Renal pelvis (tissue), 4 donors: ENCODE results near the gene MYH10. TPM values are rescaled to one million over a fixed set of nuclear protein-coding genes. Genes with fewer than 3 reads are reported as not detected.

Experiments used
- DNase-seq: peaks from one replicate; pipeline ENCODE4 v3.0.0-alpha.2; 2013
- polyA plus RNA-seq, 3 donors: library from polyadenylated mRNA; unstranded; fragments of 120-200 nt; gene quantifications; one replicate each; pipeline ENCODE4 v1.2.1, GENCODE V29; 2013; ENCODE audit not compliant: insufficient read length in 3 of 3

The MYH10 gene
- polyA plus RNA-seq, 3 donors = 232 to 268 (median 246) TPM

DNA sequence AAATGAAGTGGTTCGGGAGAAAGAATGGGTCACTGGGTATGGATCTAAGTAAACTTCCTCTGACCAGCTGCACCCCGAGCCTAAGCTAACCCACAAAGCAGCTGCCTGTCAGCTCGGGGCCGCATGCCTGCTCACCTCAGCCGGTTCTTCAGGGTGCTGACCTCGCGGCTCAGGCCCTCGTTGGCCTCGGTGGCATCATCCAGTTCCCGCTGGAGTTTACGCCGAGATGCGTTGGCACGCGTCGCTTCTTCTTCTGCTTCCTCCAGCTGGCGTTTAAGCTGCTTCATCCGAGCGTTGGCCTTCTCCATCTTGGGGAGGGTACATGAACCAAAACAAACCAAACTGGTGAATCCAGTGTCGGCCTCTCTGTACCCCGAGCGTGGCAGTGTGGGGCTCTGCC lies 153.8 kb downstream of the MYH10 start:
- no peak for DNase-seq

DNA sequence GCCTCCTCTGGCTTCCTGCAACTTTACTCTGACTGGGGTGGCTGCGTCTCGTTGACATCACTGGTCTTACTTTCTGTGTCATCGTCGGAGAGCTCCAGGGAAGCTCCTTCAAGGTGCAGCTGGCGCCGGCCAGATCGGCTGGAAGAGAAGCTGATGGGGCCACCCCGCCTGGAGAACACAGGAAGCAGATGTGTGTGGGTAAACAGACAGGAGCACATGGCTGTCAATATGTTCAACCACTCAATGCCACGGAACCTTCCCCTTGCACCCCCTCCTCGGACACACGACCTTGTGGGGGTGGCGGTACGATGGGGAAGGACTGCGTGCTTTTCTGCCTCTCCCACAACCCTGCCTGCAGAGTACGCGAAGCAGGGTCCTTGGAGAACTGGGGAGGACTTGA lies 154.7 kb downstream of the MYH10 start:
- DNase-seq = no peak

DNA sequence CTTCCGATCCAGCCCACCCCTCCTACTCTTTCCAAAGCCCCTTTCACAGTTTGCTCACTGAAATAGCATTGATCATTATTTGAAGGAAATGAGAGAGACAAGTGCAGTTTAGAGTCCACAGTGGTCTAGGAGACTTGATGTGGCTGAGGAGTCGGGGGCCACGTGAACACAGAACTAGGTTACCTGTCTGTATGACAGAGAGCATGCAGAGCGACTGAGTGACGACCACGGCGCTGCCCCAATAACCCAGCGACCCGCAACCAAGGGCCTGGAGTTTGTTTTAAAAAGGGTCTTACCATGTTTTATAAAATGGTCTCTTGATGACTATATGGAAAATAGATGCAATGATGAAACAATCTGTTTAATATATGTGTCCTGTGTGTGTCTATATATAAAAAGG lies 155.3 kb downstream of the MYH10 start:
- no peak for DNase-seq

DNA sequence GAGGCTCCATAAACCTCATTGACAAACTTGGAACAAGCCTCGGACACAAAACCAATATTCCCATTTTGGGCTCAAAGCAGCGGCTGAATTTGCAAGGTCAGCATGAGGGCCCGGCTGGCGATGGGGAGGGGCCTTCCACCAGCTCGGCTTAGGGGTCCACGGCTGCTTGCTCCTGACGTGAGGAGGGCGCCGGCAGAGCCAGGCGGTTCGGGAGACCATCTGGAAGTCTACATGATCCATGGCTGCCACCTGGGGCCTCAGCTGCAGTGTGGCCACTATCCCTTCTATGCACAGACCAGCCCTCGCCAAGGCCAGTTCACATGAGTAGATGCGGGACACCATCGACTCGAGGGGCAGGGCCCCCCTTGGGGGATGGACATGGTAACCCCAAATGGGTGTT lies 155.7 kb downstream of the MYH10 start:
- DNase-seq = no peak

DNA sequence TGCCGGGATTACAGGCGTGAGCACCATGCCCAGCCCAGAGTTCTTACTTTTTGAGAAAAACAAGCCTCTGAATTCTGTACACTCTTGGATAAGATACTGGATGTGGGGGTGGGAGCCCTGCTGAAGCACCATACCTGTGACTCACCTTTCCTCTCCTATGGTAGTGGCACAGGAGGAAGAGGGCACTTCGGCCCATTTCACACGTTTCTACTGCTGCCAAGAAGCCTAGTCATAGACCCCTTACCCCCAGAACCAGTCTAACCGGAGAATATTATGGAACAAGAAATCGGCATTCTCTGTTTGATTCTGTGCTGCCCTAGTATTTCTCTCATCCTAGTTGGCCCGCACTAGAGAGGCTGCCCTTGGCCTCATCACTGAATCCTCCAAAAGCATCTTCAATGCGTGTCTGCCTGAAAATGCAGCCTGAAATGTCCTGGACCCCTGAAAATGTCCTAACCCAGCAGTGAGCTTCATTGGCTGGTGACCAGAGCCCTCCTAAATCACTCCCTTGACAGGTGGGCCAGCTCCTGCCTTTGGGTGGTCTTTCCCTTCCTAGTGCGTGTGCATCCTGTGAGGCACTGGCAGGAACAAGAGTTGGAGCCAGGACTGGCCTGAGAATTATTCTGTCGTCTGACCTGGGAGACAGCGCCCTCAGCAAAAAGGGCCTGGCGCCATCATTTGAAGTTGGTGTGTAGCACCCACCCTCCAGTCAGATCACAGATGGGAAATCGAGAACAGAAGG lies 156.9 kb downstream of the MYH10 start:
- no peak for DNase-seq

DNA sequence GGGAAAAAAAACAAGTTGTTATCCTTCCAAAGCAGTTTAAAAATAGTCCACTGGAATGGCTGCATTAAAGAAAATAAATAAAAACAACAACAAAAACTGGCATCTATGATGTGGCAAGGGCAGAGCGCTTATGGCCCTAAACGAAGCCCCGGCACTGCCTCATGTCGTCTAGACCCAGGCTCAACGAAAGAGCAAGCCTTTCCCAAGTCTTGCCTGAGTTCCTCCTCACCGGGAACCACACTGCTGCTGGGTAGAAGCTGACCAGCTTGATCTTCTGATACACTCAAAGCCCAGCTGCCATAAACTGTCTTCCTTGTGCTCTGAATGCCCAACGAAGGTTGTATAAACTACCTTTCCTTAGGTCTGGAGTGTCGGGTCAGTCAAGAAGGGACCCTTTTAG lies 157.9 kb downstream of the MYH10 start:
- DNase-seq = no peak

DNA sequence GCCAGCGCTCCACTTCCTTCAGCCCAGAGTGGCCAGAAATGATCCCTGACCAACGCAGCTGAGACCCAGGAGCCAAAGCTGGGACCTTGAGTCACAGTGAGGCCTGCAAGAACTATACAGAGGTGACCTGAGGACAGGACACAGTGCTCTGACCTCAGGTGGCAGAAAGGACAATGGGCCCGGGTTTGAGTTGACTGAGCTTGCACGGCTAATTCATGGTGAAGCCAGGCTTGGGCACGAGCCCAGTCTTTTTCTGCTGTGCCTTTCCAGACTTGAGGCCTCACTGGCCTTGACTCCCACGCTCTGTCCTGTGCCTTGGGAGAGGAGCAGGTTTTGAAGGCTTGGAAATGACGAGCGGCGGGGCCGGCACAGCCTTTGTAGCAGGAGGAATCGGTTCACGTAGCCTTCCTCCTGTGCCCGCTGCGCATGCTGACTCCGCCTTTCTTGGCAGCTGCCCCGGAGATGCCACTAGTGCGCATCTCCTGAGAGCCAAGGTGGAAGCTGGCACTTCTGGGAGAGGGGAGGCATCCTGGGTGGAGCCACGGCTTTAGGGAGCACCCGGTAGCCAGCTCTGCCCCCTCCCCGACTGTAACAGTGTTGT lies 160.0 kb downstream of the MYH10 start:
- no peak for DNase-seq

DNA sequence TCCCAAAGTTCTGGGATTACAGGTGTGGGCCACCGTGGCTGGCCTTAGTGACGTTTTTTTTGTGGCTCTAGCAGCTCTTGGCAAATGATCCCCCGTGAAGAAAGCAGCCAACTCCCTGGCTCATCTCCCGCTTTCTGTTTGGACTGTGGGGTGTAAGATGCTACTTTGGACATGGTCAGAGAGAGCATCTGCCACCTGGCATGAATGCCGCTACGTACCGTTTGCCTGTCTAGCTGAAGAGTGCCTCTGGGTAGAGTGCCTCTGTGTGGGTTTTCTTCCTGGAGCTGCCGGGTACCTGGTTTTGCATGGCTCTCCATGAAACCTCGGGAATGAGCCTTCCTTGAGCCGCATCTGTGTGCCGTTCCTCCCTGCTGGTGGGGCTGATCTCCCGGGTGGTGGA lies 160.6 kb downstream of the MYH10 start:
- no peak for DNase-seq

DNA sequence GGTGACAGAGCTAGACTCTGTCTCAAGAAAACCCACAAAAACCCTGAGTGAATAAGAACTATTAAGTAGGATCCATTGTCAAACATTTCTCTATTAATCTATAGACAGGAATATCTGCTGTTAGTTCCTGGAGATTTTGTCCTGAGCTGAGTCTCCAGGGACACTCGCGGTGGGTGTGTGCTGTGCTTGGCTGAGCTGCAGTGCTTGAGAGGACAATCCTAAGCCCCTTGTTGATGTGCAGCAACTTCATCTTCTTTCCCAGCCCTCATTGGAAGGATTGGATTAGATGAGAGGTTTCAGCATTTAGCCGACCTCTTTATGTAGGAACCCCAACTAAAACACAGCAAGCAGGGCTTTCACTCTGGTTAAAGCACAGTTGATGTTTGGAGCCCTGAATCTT lies 161.5 kb downstream of the MYH10 start:
- no peak for DNase-seq

DNA sequence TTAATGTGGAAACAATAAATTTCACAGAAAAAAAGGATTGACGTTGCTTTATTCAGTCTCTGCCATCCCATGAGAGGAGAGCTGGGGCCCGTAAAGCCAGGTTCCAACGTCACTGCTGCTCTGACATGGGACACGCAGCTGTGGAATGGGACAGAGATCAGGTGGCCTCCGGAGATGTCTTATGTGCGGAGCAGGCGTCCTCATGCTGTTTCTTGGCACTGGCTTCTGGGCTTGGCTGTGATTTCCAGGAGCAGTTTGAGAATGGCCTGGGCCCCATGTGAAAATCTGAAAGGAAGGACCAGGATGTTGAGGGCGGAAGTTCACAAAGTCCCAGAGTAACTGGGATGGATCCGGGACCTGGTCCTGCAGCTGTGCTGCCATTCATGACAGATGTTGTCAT lies 162.4 kb downstream of the MYH10 start:
- DNase-seq = no peak

DNA sequence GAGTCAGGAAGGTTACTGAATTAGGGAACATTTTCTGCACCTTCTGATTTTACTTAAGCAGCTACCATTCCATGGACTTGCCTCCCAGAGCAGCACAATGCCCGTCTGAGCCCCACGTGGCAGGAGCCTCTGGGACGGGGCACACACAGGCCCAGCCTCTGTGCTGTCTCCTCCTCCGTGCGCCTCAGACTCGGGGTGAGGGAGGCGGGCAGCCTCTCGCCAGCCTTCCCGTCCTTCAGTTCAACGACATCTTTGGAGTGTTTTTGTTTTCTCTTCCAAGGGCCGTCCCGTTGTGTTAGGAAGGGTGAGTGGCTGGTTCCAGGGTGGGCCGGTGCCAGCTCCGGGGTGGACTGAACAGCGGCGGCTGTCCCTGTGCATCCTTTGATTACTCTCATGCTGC lies 163.0 kb downstream of the MYH10 start:
- no peak for DNase-seq

DNA sequence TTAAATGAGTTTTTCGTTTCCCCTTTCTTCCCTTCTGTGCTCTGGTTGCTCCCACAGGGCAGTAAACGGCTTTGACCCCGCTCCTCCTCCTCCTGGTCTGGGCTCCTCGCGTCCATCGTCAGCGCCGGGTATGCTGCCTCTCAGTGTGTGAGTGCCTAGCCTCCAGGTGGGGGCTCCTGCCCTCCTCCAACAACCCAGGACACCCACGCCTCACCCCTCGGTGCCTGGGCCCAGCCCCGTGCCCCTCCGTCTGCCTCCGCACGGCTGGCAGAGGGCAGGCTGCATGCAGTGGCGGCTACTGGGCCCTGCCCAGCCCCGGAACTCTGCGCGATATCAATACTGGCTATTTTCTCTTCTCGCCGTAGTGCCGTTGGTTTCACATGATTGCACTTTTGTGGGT lies 163.7 kb downstream of the MYH10 start:
- no peak for DNase-seq

DNA sequence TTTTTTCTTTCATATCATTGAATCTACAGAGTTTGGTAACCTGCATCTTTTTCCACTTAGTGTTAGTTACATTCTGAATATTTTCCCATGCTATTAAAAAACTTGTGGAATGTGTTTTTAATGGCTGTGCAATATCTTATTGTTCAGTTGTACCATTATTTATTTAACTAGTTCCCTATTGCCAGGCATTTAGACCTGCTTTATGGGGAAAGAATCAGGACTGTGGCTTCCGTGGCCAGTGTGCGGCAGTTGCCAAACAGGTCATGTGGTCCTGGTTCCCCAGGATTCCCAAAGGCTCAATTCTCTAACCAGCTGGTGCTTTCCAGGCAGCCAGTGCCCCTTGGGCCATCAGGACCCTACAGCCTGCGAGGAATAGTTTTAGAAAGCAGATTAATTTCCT lies 164.1 kb downstream of the MYH10 start:
- DNase-seq = no peak

DNA sequence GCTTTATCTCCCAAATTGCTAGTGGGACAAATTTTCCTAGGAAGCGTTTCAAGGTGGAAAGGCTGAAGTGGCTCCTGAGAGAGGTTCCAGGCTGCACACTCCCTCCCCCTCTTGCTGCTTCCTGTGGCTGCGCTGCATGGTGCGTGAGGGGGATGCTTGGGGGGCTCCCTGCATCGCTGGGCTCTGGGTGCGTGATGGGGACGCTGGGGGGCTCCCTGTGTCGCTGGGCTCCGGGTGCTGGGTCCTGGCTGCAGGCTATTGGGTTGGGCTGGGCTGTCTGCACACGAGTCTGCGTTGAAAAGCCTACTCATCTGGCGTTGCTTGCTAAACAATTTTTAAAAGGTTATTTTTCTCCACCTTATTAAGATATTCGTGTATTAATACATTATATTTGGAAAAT lies 164.8 kb downstream of the MYH10 start:
- DNase-seq = no peak

DNA sequence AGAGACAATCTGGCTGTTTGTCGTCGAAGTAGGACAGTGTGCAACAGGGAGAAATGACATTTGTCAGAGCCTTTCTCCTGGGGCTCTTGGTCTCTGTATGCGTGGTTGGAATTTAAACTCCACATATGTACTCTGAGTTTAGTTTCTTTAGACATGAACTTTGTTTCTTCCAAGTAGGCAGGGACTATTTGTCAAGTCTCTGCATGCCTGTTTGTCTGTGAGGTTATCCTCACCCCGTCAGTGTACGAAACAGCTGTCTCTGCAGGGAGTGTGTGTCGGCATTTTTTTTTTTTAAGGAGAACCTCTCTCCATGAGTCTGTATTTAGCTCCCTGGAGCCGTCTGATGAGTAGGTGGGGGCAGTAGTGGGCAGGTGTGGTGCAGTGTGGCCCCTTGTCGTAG lies 165.2 kb downstream of the MYH10 start:
- DNase-seq = no peak

DNA sequence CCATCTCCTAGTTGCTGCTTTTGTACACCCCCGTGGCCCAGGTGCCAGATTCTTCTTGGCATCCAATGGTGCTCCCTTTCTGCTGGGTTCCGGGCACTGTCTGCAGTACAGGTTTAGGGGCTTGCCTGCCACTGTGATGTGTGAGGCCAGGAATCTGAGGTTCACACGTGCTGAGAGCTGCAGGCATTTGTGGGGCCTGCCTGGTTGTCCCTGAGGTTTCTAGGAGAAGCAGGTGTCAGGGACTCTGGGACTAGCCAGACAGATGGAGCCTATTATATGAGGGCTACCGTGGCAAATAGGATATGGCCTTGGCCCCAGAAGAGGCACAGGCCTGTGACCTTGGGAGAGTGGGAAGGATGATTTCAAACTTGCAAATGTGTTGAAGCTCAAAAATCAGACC lies 165.6 kb downstream of the MYH10 start:
- DNase-seq = no peak

DNA sequence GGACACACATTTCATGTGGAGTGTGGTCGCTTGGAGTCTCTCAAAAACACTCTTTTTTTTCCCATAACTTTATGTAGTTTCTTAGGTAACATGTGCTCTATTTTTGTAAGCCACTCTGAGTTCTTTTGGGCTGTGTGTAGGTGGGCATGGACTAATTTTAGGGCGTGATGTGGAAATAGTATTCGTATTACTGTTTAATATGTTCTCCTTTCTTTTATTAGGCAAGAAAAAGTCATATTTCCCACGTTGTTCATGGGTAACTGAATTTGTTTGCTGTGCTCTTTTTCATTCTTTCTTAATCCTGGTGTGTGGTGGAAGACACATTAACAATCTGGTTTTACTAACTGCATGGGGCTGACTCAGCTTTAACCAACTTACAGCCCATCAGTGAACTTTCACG lies 167.4 kb downstream of the MYH10 start:
- no peak for DNase-seq

DNA sequence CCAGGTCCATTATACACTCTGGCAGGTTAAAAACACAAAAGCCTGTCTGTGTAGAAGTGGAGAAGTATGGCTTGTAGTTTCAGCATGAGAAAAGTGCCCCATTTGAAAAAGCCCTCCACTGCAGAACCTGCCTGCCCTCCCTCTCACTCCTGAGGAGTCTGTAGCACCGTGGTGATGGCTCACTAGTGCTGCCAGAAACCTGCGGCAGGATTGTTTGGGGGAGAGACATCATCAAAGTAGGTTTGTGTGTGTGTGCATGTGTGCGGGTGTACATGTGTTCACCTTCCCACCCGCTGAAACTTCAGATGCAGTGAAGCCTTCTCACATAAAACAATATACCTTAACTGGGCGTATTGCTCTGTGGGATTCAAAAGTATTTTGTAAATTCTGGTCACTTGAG lies 168.0 kb downstream of the MYH10 start:
- no peak for DNase-seq

DNA sequence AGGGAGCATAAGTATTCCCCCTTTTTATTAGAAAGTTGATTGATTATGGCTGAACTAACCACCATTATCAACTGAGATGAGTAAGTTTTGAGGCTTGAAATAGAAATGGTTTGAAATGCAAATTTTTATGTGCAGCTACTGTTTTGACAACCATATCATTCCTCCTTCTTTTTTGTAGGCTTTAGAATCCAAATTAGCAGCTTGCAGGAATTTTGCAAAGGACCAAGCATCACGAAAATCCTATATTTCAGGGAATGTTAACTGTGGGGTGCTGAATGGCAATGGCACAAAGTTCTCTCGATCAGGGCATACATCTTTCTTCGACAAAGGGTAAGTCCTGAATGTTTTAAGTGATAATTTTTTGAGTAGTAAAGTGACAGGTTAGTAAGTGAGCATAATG lies 170.7 kb downstream of the MYH10 start:
- no peak for DNase-seq

DNA sequence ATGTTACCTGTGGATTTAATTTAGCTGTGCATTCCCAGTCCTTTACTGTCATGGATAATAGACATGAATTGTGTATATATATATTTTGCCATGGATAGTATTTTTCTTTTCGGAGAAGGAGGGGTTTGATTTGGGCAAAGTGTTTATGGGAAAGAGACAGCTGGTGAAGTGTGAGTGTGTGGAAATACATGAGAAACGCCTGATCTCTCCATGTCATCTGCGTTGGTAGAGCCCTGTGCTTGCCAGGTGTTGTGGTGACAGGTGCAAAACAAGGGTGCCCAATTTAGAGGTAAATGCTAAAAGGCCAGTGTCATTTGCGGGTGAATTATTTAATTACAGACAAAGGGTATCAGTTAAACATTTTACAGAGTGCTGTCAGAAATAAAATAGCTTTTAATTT lies 171.4 kb downstream of the MYH10 start:
- DNase-seq = no peak

DNA sequence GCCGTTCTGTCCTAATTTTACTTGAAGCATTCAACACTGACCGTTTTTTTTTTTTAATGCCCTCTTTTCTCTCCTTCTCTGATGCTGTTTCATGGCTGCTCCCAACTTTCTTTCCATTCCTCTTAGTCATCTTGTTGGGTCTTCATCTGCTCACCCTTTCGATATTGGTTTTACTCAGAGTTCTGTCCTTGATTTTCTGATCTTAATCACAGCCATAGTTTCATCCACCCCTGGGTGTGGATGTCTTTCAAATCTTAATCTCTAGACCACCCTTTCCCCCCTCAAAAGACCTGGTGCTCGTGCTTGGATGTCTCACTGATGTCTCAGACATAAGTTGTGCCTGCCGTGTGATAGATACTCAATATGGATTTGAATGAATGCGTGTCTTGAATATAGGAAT lies 172.4 kb downstream of the MYH10 start:
- DNase-seq = no peak

DNA sequence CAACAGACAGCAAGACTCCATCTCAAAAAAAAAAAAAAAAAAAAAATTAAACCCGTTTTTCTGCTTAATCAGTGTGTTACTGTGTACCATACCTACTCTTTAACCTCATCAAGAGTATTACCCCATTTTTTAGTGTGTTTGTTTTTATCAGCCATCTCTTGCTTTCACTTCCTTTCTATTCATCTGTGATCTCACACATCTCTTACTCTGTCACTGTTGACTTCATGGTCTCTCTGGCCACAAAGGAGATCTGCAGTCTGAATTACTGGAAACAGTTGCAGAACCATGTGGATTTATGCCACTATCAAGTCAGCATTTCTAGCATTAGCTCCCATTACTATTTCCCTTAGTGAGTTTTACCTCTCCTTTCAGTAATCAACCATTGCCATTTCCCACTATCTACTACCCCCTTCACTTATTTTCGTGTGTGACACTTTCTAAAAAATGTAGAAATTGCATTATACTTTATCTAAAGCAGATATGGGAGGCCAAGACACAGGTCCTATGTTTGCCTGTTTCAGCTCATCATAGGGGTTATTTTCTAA lies 174.8 kb downstream of the MYH10 start:
- DNase-seq = no peak

DNA sequence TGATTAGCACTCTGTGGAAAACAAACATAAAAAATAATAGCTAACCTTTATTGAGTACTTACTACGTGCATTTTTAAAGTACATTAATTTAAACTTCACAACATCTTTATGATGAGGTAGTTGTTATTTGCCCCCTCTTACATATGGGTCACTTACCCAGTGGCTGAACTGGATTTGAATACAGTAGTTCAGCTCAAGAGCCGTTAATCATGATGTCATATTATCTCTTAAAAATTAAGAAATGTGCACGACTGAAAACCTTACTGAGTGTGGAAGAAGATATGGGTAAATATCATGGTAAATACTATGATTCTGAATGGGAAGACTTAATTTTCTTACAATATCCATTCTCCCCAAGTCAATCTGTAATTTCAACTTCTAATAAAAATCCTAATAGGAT lies 177.2 kb downstream of the MYH10 start:
- no peak for DNase-seq
